ENCODE measurements around the gene KCTD10.
"Not testable (repeated sequence)": the region's sequence is repeated elsewhere in the genome, so short reads cannot be mapped to it uniquely, and the experiment has no call there.

Gene KCTD10

DNA sequence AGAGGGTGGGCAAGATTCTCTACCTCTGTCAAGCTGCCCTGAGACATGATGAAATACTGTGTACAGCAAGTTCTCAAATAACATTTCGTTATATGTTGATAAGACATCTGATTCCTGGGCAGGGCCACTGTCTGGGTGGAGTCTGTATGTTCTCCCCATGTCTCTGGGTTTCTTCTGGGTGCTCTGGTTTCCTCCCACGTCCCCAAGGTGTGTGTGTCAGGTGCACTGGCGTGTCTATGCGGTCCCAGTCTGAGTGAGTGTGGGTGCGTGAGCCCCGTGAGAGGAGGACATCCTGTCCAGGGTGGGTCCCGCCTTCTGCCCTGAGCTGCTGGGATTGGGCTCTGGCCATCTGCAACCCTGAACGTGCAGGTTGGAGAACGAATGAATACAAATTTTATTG is 29.6 kb downstream of the KCTD10 start:
- no peak overlapping the region for H3K4me3 ChIP-seq (ENCODE audit: low read depth in 1 of 2, low read length in 2 of 2)
- peaks cover 36 to 38% of the 10 kb centered on the region in 2 donors for H3K36me3 ChIP-seq (ENCODE audit: control insufficient read depth in 1 of 2, insufficient read depth in 2 of 2, low read length in 2 of 2)
- no peaks in the 10 kb centered on the region for H3K27me3 ChIP-seq (ENCODE audit: low read depth, low read length)
- no peaks in the 10 kb centered on the region for H3K9me3 ChIP-seq (ENCODE audit: control insufficient read depth in 1 of 2, low read length in 2 of 2)
- H3K4me1 ChIP-seq (ENCODE audit: control insufficient read depth in 1 of 2, insufficient read depth in 2 of 2, low read length in 2 of 2): peaks cover 6 to 10% of the 10 kb centered on the region in 2 donors
- no peak overlapping the region for H3K27ac ChIP-seq (ENCODE audit: low read length)

GRCh38 chr12:109446869-109447268 is 30.2 kb downstream of the KCTD10 start:
- peaks cover under 1 to 4% of the 10 kb centered on the region in 2 donors for H3K4me1 ChIP-seq (ENCODE audit: control insufficient read depth in 1 of 2, insufficient read depth in 2 of 2, low read length in 2 of 2)
- H3K36me3 ChIP-seq (ENCODE audit: control insufficient read depth in 1 of 2, insufficient read depth in 2 of 2, low read length in 2 of 2): peaks cover 30 to 32% of the 10 kb centered on the region in 2 donors
- no peaks in the 10 kb centered on the region for H3K9me3 ChIP-seq (ENCODE audit: control insufficient read depth in 1 of 2, low read length in 2 of 2)
- no peaks in the 10 kb centered on the region for H3K27me3 ChIP-seq (ENCODE audit: low read depth, low read length)
- H3K4me3 ChIP-seq (ENCODE audit: low read depth in 1 of 2, low read length in 2 of 2): no peak overlapping the region
- H3K27ac ChIP-seq (ENCODE audit: low read length): no peak overlapping the region

- Histone ChIP-seq H3K27me3 (ENCODE audit: low read depth, low read length) (no peaks in the 10 kb centered on the region), H3K9me3 (ENCODE audit: control insufficient read depth in 1 of 2, low read length in 2 of 2) (no peaks in the 10 kb centered on the region), H3K4me3 (ENCODE audit: low read depth in 1 of 2, low read length in 2 of 2) (no peak overlapping the region), H3K27ac (ENCODE audit: low read length) (no peak overlapping the region), H3K36me3 (ENCODE audit: control insufficient read depth in 1 of 2, insufficient read depth in 2 of 2, low read length in 2 of 2) (peaks cover 17 to 20% of the 10 kb centered on the region in 2 donors), H3K4me1 (ENCODE audit: control insufficient read depth in 1 of 2, insufficient read depth in 2 of 2, low read length in 2 of 2) (no peaks in the 10 kb centered on the region)
Observed at GRCh38 chr12:109445191-109445609, 31.9 kb downstream of the KCTD10 start.

DNA sequence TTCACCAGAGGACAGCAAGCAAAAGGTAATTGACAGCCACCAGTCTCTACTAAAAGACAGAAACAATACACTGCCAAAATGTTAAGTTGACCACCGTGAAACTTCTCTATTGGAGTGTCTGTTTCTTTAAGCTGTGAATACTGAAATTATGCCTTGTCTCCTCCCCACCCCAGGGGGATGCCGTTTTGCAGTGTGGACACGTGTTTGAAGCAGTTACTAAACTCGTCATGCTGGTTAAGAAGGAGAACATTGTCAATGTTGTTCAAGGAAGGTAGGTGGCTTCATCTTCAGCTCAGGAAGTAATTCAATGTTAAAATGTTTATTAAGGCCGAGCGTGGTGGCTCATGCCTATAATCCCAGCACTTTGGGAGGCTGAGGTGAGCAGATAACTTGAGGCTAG is 32.8 kb downstream of the KCTD10 start:
- Histone ChIP-seq H3K27ac (ENCODE audit: low read length) (no peak overlapping the region), H3K27me3 (ENCODE audit: low read depth, low read length) (no peaks in the 10 kb centered on the region), H3K4me1 (ENCODE audit: control insufficient read depth in 1 of 2, insufficient read depth in 2 of 2, low read length in 2 of 2) (no peaks in the 10 kb centered on the region), H3K36me3 (ENCODE audit: control insufficient read depth in 1 of 2, insufficient read depth in 2 of 2, low read length in 2 of 2) (peaks cover 17 to 18% of the 10 kb centered on the region in 2 donors), H3K4me3 (ENCODE audit: low read depth in 1 of 2, low read length in 2 of 2) (no peak overlapping the region), H3K9me3 (ENCODE audit: control insufficient read depth in 1 of 2, low read length in 2 of 2) (no peaks in the 10 kb centered on the region)

DNA sequence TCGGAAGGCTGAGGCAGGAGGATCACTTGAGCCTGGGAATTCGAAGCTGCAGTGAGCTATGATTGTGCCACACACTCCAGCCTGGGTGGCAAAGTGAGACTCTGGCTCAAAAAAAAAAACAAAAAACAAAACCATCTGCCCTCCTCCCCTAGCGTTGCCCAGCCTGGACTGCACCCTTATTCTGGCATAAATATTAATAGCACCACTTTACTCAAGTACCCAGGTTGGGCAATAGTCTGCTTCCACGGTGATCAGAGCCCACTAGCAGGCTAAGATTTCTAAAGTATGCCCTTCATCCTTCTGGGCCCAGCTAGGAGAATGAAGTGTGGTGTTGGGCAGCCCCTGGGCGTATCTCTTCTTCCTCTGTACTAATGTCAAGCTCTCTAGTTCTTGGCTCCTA is 33.3 kb downstream of the KCTD10 start:
- no peaks in the 10 kb centered on the region for H3K9me3 ChIP-seq (ENCODE audit: control insufficient read depth in 1 of 2, low read length in 2 of 2)
- H3K4me3 ChIP-seq (ENCODE audit: low read depth in 1 of 2, low read length in 2 of 2): no peak overlapping the region
- no peak overlapping the region for H3K27ac ChIP-seq (ENCODE audit: low read length)
- no peaks in the 10 kb centered on the region for H3K27me3 ChIP-seq (ENCODE audit: low read depth, low read length)
- H3K4me1 ChIP-seq (ENCODE audit: control insufficient read depth in 1 of 2, insufficient read depth in 2 of 2, low read length in 2 of 2): no peaks in the 10 kb centered on the region
- peaks cover 17 to 18% of the 10 kb centered on the region in 2 donors for H3K36me3 ChIP-seq (ENCODE audit: control insufficient read depth in 1 of 2, insufficient read depth in 2 of 2, low read length in 2 of 2)

- Histone ChIP-seq H3K4me3 (ENCODE audit: low read depth in 1 of 2, low read length in 2 of 2) (no peak overlapping the region), H3K9me3 (ENCODE audit: control insufficient read depth in 1 of 2, low read length in 2 of 2) (no peaks in the 10 kb centered on the region), H3K36me3 (ENCODE audit: control insufficient read depth in 1 of 2, insufficient read depth in 2 of 2, low read length in 2 of 2) (peaks cover 4 to 6% of the 10 kb centered on the region in 2 donors), H3K27me3 (ENCODE audit: low read depth, low read length) (no peaks in the 10 kb centered on the region), H3K4me1 (ENCODE audit: control insufficient read depth in 1 of 2, insufficient read depth in 2 of 2, low read length in 2 of 2) (no peaks in the 10 kb centered on the region), H3K27ac (ENCODE audit: low read length) (no peak overlapping the region)
Observed at GRCh38 chr12:109440851-109441490, 36.1 kb downstream of the KCTD10 start.

DNA sequence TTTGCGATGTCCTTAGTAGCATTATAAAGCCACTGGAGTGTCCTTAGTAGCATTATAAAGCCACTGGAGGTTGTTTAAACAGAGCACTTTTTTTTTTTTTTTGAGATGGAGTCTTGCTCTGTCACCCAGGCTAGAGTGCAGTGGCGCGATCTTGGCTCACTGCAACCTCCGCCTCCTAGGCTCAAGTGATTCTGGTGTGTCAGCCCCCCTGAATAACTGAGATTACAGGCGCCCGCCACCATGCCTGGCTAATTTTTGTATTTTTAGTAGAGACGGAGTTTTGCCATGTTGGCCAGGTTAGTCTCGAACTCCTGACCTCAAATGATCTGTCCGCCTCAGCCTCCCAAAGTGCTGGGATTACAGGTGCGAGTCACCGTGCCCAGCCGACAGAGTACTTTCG is 37.1 kb downstream of the KCTD10 start:
- not testable (repeated sequence) for H3K4me1 ChIP-seq (ENCODE audit: control insufficient read depth in 1 of 2, insufficient read depth in 2 of 2, low read length in 2 of 2); H3K36me3 ChIP-seq (ENCODE audit: control insufficient read depth in 1 of 2, insufficient read depth in 2 of 2, low read length in 2 of 2); H3K27me3 ChIP-seq (ENCODE audit: low read depth, low read length); H3K27ac ChIP-seq (ENCODE audit: low read length); H3K4me3 ChIP-seq (ENCODE audit: low read depth in 1 of 2, low read length in 2 of 2); H3K9me3 ChIP-seq (ENCODE audit: control insufficient read depth in 1 of 2, low read length in 2 of 2)

DNA sequence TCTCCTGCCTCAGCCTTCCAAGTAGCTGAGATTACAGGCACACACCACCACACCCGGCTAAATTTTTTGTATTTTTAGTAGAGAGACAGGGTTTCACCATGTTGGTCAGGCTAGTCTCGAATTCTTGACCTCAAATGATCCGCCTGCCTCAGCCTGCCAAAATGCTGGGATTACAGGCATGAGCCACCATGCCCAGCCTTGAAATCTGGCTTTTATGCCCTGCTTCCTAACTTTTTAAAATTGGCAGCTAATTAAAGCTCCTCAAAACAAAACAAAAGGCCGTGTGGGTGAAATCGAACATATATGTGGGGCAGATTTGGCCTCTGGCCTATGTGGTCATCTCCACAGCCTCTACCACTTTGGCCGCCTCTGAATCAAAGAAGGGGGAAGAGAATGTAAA is 37.9 kb downstream of the KCTD10 start:
- H3K27ac ChIP-seq (ENCODE audit: low read length): no peak overlapping the region
- H3K27me3 ChIP-seq (ENCODE audit: low read depth, low read length): no peaks in the 10 kb centered on the region
- H3K4me1 ChIP-seq (ENCODE audit: control insufficient read depth in 1 of 2, insufficient read depth in 2 of 2, low read length in 2 of 2): no peaks in the 10 kb centered on the region
- H3K36me3 ChIP-seq (ENCODE audit: control insufficient read depth in 1 of 2, insufficient read depth in 2 of 2, low read length in 2 of 2): no peaks in the 10 kb centered on the region
- H3K4me3 ChIP-seq (ENCODE audit: low read depth in 1 of 2, low read length in 2 of 2): no peak overlapping the region
- H3K9me3 ChIP-seq (ENCODE audit: control insufficient read depth in 1 of 2, low read length in 2 of 2): no peaks in the 10 kb centered on the region

DNA sequence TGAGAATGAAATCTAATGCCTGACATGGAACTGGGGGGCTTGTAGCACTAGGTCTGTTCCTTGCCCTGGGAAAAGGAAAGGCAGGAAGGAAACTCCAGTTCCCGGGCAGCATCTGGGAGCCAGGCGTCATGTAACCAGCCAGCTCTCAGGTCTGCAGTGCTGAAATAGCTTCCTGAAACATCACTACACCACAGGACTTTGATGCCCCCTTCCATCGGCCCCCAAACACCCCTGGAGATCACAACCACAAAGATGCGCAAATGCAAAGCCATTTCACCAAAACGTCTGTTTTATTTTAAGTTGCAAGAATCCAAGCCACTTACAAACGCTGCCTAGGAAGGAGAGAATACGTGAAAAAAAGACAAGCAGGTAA is 40.9 kb downstream of the KCTD10 start:
- Histone ChIP-seq H3K36me3 (ENCODE audit: control insufficient read depth in 1 of 2, insufficient read depth in 2 of 2, low read length in 2 of 2) (no peaks in the 10 kb centered on the region), H3K4me1 (ENCODE audit: control insufficient read depth in 1 of 2, insufficient read depth in 2 of 2, low read length in 2 of 2) (no peaks in the 10 kb centered on the region), H3K4me3 (ENCODE audit: low read depth in 1 of 2, low read length in 2 of 2) (no peak overlapping the region), H3K27me3 (ENCODE audit: low read depth, low read length) (no peaks in the 10 kb centered on the region), H3K9me3 (ENCODE audit: control insufficient read depth in 1 of 2, low read length in 2 of 2) (no peaks in the 10 kb centered on the region), H3K27ac (ENCODE audit: low read length) (no peak overlapping the region)

DNA sequence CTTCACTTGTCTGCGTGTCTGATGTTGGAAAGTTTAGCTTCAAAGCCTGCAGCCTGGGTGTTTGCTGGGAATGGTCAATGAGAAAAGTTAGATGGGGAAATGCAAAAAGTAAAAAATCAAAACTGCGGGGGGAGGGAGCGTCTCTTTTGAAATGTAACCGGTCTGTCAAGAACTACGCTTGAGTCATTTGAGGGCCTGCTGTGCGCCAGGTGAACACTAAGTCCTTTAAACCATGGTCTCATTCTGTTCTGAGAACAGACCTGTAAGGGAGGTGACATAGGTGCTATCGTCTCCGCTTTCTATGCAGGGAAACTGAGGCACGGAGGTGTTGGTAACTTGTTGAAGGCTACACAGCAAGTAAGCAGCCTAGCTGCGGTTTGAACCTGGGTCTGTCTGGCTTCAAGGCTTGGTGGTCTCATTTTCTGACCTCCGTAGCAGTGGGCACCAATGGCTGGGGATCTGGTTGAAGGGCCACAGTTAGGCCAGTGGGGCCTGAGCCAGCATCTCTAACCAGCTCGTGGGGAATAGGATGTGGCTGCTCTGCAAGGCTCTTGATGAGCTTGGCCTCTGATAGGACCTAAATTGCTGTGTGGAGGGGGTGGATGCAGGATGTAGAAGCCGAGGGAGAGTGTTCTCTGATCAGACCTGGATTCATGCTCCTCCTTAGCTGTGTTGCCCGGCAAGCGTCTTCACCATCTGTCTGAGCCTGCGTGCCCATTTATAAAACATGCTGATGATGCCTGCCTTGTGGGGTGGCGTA is 41.5 kb downstream of the KCTD10 start:
- Histone ChIP-seq H3K27me3 (ENCODE audit: low read depth, low read length) (no peaks in the 10 kb centered on the region), H3K36me3 (ENCODE audit: control insufficient read depth in 1 of 2, insufficient read depth in 2 of 2, low read length in 2 of 2) (no peaks in the 10 kb centered on the region), H3K9me3 (ENCODE audit: control insufficient read depth in 1 of 2, low read length in 2 of 2) (no peaks in the 10 kb centered on the region), H3K27ac (ENCODE audit: low read length) (no peak overlapping the region), H3K4me3 (ENCODE audit: low read depth in 1 of 2, low read length in 2 of 2) (no peak overlapping the region), H3K4me1 (ENCODE audit: control insufficient read depth in 1 of 2, insufficient read depth in 2 of 2, low read length in 2 of 2) (no peaks in the 10 kb centered on the region)

- no peaks in the 10 kb centered on the region for H3K9me3 ChIP-seq (ENCODE audit: control insufficient read depth in 1 of 2, low read length in 2 of 2)
- no peak overlapping the region for H3K27ac ChIP-seq (ENCODE audit: low read length)
- H3K4me1 ChIP-seq (ENCODE audit: control insufficient read depth in 1 of 2, insufficient read depth in 2 of 2, low read length in 2 of 2): no peaks in the 10 kb centered on the region
- no peaks in the 10 kb centered on the region for H3K27me3 ChIP-seq (ENCODE audit: low read depth, low read length)
- H3K4me3 ChIP-seq (ENCODE audit: low read depth in 1 of 2, low read length in 2 of 2): no peak overlapping the region
- no peaks in the 10 kb centered on the region for H3K36me3 ChIP-seq (ENCODE audit: control insufficient read depth in 1 of 2, insufficient read depth in 2 of 2, low read length in 2 of 2)
Observed at GRCh38 chr12:109434582-109434981, 42.5 kb downstream of the KCTD10 start.

DNA sequence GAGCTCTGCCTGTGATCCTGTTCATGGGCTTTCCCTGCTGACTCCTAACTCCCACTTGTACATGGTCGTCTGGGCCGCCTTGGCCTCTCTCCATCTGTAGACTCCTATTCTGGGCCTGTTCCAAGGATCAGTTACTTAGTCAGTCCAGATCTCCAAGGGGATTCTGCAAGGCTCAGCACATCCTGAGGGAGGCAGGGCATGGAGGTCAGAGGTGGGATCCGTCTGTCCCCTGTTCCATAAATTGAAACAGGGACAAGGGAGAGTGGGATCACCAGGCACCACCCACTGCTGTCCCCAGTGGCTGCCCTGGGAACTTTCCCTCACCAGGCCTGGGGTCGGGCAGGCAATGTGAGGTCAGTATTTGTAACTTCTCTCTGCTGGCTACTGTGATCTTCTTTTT is 43.5 kb downstream of the KCTD10 start:
- Histone ChIP-seq H3K27me3 (ENCODE audit: low read depth, low read length) (no peaks in the 10 kb centered on the region), H3K27ac (ENCODE audit: low read length) (no peak overlapping the region), H3K4me1 (ENCODE audit: control insufficient read depth in 1 of 2, insufficient read depth in 2 of 2, low read length in 2 of 2) (no peaks in the 10 kb centered on the region), H3K9me3 (ENCODE audit: control insufficient read depth in 1 of 2, low read length in 2 of 2) (no peaks in the 10 kb centered on the region), H3K4me3 (ENCODE audit: low read depth in 1 of 2, low read length in 2 of 2) (no peak overlapping the region), H3K36me3 (ENCODE audit: control insufficient read depth in 1 of 2, insufficient read depth in 2 of 2, low read length in 2 of 2) (no peaks in the 10 kb centered on the region)
